HL-60 (cell line): ENCODE results near the gene PREPL.

Experiments
- CTCF ChIP-seq: IDR thresholded peaks from one replicate; pipeline ENCODE4 v1.5.1; 2011; ENCODE audit warnings: low read length, control low read depth, inconsistent platforms; ENCODE audit not compliant: insufficient read depth
- GABPA ChIP-seq: IDR thresholded peaks from 2 replicates; pipeline ENCODE4 v1.6.1; 2012; ENCODE audit warnings: low read depth
- POLR2AphosphoS5 ChIP-seq: IDR thresholded peaks from 2 replicates; pipeline ENCODE4 v1.6.1; 2012; ENCODE audit warnings: low read depth

GRCh38 chr2:44349506-44349905, 11.8 kb downstream of the PREPL start:
- no peak for TF ChIP-seq CTCF
- no peak for TF ChIP-seq POLR2AphosphoS5
- TF ChIP-seq GABPA = no peak
